ENCODE measurements around the gene TBC1D24.
A peak's percentile ranks its signal among the peaks of the same experiment; 100 is the strongest.

The TBC1D24 gene

DNA sequence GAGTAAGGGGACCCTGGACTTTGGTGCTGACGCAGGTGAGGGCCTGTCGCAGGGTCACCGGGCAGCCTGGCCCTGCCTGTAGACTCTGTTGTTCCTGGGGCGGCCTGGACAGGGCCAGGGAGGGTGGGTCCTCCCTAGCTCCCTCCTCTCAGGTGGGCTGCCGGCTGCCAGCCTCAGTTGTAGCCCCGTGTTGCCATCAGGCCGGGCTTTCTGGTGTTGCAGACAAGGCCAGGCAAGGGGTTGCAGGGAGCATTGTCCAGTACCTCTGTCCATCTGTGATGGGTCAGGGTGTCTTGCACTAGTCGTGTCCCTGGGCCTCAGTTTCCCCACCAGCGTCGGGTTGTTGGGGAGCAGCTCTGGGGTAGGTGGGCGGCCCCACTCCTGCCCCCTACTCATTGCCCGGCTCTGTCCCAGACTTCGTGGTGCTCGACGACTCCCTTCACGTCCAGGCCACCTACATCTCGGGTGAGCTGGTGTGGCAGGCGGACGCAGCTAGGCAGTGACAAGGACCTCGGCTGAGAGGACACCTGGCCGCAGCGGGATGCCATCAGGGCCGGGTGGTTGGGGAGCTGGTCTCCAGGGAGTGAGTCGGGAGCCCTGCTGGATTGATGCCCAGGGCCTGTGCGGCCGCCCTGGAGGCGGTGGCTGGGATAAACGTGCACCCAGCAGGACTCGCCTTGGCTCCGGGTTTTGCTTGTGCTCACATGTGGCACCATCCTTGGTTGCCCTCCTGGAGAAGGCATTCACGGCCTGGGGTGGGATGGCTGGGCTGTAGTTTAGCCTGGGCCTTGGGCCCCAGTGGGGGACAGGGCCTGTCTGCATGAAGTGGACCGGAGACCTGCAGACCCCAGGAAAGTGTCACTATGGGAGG, 54.4 kb downstream of the TBC1D24 start:
- Histone ChIP-seq H3K4me2 (ENCODE audit: low read length) (no peak overlapping the region), H3K4me1 (ENCODE audit: low read length) (peaks cover 6% of the 10 kb centered on the region; the same call in 1 of the 2 replicates), H3K27me3 (ENCODE audit: low read depth, low read length) (no peaks in the 10 kb centered on the region), H3K27ac (ENCODE audit: low read length) (no peak overlapping the region), H2AFZ (ENCODE audit: low read depth, low read length) (no peak overlapping the region), H3K79me2 (ENCODE audit: low read length) (no peaks in the 10 kb centered on the region), H3K9me3 (ENCODE audit: insufficient read depth, low read length) (no peaks in the 10 kb centered on the region), H3K9ac (ENCODE audit: low read length) (no peak overlapping the region), H3K4me3 (ENCODE audit: low read length) (no peak overlapping the region), H3K36me3 (replicated peaks; ENCODE audit: low read depth, low read length) (peaks cover 15% of the 10 kb centered on the region), H4K20me1 (ENCODE audit: insufficient read depth, low read length) (no peaks in the 10 kb centered on the region)
- TF ChIP-seq EZH2phosphoT487 (IDR thresholded peaks at IDR 0.05; ENCODE audit: low read depth), result no peak

DNA sequence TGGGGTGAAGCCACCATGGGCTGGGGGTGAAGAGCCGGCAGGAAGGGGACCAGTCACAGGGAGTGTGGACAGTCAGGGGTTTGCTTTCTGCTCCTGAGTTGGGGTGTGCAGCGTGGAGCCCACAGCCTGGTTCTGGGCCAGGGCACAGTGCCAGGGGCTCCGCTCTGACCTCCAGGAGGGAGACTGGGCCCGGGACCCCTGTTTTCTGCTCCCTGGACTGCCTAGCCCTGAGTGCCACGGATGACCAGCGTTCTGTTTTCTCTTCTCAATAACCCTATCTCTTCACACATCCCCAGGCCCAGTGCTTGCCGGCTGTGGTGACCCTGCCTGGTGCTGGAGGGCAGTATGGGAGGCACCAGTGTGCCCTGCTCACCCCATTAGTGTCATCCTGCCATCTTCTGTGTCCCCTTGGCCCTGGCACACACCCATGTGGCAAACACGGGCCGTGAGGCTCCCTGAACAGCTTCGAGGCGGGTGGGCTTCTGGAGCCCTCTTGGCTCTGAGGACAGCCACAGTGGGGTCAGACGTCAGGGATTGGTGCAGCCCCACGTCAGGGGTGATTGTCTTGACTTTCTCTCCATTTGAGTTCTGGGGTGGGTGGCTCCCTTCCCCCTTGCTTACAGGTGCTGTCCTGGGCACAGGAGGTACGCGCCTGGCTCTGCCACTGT, 55.2 kb downstream of the TBC1D24 start:
- Histone ChIP-seq H4K20me1 (ENCODE audit: insufficient read depth, low read length) (no peaks in the 10 kb centered on the region), H3K9me3 (ENCODE audit: insufficient read depth, low read length) (no peaks in the 10 kb centered on the region), H3K79me2 (ENCODE audit: low read length) (no peaks in the 10 kb centered on the region), H3K9ac (ENCODE audit: low read length) (no peak overlapping the region), H3K4me3 (ENCODE audit: low read length) (no peak overlapping the region), H3K36me3 (replicated peaks; ENCODE audit: low read depth, low read length) (peaks cover 11% of the 10 kb centered on the region), H3K4me1 (ENCODE audit: low read length) (peaks cover 6% of the 10 kb centered on the region; the same call in 1 of the 2 replicates), H3K27ac (ENCODE audit: low read length) (no peak overlapping the region), H3K27me3 (ENCODE audit: low read depth, low read length) (no peaks in the 10 kb centered on the region), H3K4me2 (ENCODE audit: low read length) (no peak overlapping the region), H2AFZ (ENCODE audit: low read depth, low read length) (no peak overlapping the region)
- TF ChIP-seq, protein P1, sequence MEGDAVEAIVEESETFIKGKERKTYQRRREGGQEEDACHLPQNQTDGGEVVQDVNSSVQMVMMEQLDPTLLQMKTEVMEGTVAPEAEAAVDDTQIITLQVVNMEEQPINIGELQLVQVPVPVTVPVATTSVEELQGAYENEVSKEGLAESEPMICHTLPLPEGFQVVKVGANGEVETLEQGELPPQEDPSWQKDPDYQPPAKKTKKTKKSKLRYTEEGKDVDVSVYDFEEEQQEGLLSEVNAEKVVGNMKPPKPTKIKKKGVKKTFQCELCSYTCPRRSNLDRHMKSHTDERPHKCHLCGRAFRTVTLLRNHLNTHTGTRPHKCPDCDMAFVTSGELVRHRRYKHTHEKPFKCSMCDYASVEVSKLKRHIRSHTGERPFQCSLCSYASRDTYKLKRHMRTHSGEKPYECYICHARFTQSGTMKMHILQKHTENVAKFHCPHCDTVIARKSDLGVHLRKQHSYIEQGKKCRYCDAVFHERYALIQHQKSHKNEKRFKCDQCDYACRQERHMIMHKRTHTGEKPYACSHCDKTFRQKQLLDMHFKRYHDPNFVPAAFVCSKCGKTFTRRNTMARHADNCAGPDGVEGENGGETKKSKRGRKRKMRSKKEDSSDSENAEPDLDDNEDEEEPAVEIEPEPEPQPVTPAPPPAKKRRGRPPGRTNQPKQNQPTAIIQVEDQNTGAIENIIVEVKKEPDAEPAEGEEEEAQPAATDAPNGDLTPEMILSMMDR (IDR thresholded peaks at IDR 0.05; ENCODE audit: low read depth, low read length), result no peak

DNA sequence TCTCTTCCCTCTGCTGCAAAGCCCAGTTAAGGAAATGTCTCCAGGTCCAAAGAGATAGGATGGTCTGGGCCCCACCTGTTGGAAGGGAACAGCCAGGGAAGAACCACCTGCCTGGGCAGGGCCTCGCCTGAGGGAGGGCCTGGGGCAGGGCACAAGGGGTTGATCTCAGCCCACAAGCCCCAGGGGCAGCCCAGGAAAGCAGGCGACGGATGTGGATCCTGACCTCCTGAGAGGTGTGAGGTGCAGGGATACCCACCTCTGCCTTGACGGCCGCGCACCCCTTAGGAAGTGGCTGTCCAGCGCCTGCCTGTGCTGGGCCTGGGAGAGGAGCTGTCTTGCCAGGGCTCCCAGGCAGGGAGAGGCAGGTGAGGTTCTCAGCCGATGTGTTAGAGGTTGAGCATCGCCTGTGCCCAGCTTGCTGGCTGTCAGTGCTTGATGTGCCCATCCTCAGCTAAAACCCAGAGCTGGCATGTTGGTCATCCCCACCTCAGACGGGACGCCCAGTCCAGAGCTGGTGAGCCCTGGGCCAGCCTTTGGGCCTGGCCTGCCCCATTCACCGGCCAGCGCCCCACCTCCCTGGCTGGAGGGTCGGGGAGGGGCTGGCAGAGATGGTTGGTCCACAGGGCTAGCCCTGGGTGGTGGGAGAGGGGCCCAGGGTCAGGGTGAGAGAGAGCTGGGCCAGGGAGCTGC, 55.8 kb downstream of the TBC1D24 start:
- no peak overlapping the region for H3K27ac ChIP-seq (ENCODE audit: low read length)
- H3K79me2 ChIP-seq (ENCODE audit: low read length), result no peaks in the 10 kb centered on the region
- H3K4me3 ChIP-seq (ENCODE audit: low read length), result no peak overlapping the region
- H3K4me1 ChIP-seq (ENCODE audit: low read length), result peaks cover 6% of the 10 kb centered on the region; the same call in 1 of the 2 replicates
- H2AFZ ChIP-seq (ENCODE audit: low read depth, low read length), result no peak overlapping the region
- TF ChIP-seq, protein P1 (IDR thresholded peaks at IDR 0.05; ENCODE audit: low read depth, low read length), result no peak
- H3K9me3 ChIP-seq (ENCODE audit: insufficient read depth, low read length), result no peaks in the 10 kb centered on the region
- H3K27me3 ChIP-seq (ENCODE audit: low read depth, low read length), result no peaks in the 10 kb centered on the region
- no peaks in the 10 kb centered on the region for H4K20me1 ChIP-seq (ENCODE audit: insufficient read depth, low read length)
- no peak overlapping the region for H3K9ac ChIP-seq (ENCODE audit: low read length)
- peaks cover 11% of the 10 kb centered on the region for H3K36me3 ChIP-seq (replicated peaks; ENCODE audit: low read depth, low read length)
- peak overlapping the region; percentile 83 for H3K4me2 ChIP-seq (ENCODE audit: low read length)

DNA sequence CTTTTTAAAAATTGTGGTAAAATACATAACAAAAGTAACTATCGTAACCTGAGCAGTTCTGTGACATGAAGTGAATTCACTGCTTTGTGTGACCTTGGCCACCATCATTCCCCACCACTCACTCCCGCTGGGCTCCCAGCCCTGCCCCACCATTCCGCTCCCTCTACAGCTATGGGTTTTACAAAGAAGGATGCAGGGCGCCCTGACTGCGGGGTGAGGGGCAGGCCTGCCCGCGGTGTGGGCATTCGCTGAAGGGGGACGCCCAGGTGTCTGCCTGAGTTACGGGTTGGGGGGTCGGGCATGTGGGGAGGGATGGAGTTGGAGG, 56.4 kb downstream of the TBC1D24 start, which contains the start of gene CEMP1:
TSS of gene CEMP1 (minus strand) at position 38 of the 325 bp plus-strand sequence. CDS start 335 bp downstream, outside the sequence.
- TF ChIP-seq, protein P1 (IDR thresholded peaks at IDR 0.05; ENCODE audit: low read depth, low read length), result no peak
- Histone ChIP-seq H2AFZ (ENCODE audit: low read depth, low read length) (peak within 1 kb of the TSS; percentile 69; the same call in 1 of the 2 replicates), H4K20me1 (ENCODE audit: insufficient read depth, low read length) (no peaks in the 10 kb centered on the region)

More for the DNA sequence above, 56.4 kb downstream of the TBC1D24 start, which contains the start of gene CEMP1:
- H3K4me3 ChIP-seq (ENCODE audit: low read length), result peak within 1 kb of the TSS; percentile 82
- H3K79me2 ChIP-seq (ENCODE audit: low read length), result no peaks in the 10 kb centered on the region
- H3K36me3 ChIP-seq (replicated peaks; ENCODE audit: low read depth, low read length), result peaks cover 11% of the 10 kb centered on the region
- peak within 1 kb of the TSS; percentile 91 for H3K4me2 ChIP-seq (ENCODE audit: low read length)
- H3K27ac ChIP-seq (ENCODE audit: low read length), result peak within 1 kb of the TSS; percentile 75
- no peaks in the 10 kb centered on the region for H3K27me3 ChIP-seq (ENCODE audit: low read depth, low read length)
- H3K9me3 ChIP-seq (ENCODE audit: insufficient read depth, low read length), result no peaks in the 10 kb centered on the region
- peaks cover 6% of the 10 kb centered on the region; the same call in 1 of the 2 replicates for H3K4me1 ChIP-seq (ENCODE audit: low read length)
- peak within 1 kb of the TSS; percentile 84 for H3K9ac ChIP-seq (ENCODE audit: low read length)
